ENCODE measurements around the gene TRIM52.
"Not testable (repeated sequence)": the region's sequence is repeated elsewhere in the genome, so short reads cannot be mapped to it uniquely, and the experiment has no call there.

- not testable (repeated sequence) for TF ChIP-seq CREB5 (CRISPR knock-in tag; IDR thresholded peaks at IDR 0.05; ENCODE audit: low read depth); POU6F1 (CRISPR knock-in tag; IDR thresholded peaks at IDR 0.05; ENCODE audit: borderline replicate concordance, low read depth); BACH2 (CRISPR knock-in tag; IDR thresholded peaks at IDR 0.05; ENCODE audit: borderline replicate concordance); ZNF70 (CRISPR knock-in tag; IDR thresholded peaks at IDR 0.05); SNAI2 (CRISPR knock-in tag; IDR thresholded peaks at IDR 0.05); ZFP30 (CRISPR knock-in tag; IDR thresholded peaks at IDR 0.05); PATZ1 (CRISPR knock-in tag; IDR thresholded peaks at IDR 0.05; ENCODE audit: borderline replicate concordance); ISL1 (CRISPR knock-in tag; IDR thresholded peaks at IDR 0.05); ZC3H10 (CRISPR knock-in tag; IDR thresholded peaks at IDR 0.05); PPARA (CRISPR knock-in tag; IDR thresholded peaks at IDR 0.05; ENCODE audit: borderline replicate concordance); ZNF565 (CRISPR knock-in tag; conservative IDR thresholded peaks at IDR 0.05; ENCODE audit: low read depth)
These were observed 50.2 kb downstream of the TRIM52 start for GRCh38 chr5:181210698-181211097.
